GM18861 (cell line): Measurements from ENCODE around the gene TFB1M.
"Not testable (repeated sequence)": the region's sequence is repeated elsewhere in the genome, so short reads cannot be mapped to it uniquely, and the experiment has no call there.

Experiments
- ATAC-seq: cut with Tn5 transposase; IDR thresholded peaks from one replicate; pipeline ENCODE4 v1.9.1; 2021; ENCODE audit not compliant: unreplicated experiment

Gene TFB1M

DNA sequence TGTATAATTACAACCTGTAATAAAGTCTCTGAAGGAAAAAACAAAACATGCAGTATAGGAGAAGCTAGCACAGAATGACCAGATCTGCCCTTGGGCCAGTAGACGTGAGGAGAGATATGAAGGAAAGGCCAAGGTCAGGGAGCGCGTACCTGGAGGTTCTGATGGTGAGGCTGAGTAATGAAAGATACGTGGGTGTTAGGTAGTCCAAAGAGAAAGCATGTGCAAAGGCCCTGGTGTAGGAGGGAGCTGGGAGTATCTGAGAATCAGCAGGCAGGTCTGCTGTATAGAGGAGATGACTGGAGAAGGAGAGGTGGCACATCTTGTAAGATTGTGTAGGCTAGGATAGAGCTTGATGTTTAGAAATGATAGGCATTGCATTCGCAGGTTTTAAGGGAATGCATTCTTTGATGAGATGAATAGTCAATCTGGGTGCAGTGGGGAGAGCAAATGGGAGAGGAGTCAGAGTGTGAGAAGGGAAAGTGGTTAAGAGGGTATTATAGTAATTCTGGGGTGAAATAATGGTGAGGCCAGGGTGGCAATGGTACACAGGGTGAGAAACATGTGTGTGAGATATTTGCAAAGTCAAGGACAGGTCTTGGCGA lies 15.9 kb upstream of the TFB1M start:
- no peak for ATAC-seq

DNA sequence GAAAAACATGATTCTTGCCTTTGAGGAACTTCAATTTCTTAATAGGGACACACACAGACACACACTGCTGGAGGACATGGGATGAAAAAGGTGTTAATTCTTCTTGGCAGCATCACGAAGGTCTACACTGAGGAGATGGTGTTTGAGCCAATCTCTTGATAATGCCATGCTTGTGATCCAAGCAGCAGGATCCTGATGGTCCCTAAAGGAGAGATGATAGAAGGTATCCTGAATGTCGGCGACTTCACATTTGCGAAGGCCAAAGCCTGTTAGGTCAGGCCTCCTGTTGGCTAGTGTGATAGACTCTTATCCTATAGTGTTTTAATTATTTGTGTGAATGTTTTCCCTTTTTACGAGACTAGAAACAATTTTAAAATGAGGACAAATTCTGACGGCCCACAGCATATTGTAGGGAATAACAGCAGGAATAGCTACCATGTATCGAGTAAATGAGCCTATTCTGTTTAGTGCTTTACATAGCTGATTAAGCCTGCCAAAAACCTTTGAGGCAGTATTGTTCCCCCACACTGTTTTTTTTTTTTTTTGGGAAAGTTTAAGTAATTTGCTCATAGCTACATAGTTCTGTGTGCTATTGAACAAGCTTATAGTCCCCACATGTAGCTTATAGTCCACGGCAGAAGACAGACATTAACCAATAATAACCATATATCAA lies 15.3 kb upstream of the TFB1M start:
- ATAC-seq: no peak

DNA sequence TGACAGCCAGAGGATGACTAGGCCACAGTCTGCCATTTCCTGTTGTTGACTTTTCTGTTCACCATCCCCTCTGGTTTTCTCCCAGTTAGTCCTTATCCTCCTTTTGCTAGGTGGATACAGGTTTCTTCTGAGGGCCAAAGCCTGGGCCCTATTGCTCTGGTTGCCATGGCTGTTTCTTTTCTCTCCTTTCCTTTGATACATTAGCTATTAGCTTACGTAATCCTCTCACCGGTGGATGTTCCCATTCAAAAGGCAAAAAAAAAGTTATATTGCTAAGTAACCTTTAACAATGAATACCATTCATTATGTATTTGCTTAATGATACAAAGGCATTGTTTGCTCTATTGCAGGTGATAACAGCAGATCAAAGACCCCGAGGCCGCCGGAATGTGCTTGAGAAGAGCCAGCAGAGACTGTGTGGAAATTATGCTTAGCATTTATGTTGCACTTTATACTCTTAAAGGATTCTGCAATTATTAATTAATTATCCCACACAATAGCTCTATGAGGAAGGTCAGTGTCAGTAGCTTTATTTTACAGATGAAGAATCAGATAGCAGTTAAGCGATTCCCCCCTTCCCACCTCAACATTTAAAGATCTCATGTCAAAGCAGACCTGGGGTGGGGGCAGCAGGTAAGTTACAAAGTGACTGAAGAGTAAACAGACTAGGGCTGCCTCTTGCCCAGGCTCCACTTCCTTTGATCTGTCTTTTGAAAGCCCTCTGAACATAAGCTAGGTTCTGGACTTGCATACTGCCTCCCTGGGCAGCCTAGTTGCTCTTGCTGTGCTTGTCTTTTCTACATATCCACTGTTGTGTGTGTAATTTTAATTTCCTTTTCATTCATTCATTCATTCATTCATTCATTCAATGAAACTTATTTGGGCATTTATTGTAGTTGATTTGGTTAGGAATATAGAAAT lies 14.5 kb upstream of the TFB1M start:
- no peak for ATAC-seq

DNA sequence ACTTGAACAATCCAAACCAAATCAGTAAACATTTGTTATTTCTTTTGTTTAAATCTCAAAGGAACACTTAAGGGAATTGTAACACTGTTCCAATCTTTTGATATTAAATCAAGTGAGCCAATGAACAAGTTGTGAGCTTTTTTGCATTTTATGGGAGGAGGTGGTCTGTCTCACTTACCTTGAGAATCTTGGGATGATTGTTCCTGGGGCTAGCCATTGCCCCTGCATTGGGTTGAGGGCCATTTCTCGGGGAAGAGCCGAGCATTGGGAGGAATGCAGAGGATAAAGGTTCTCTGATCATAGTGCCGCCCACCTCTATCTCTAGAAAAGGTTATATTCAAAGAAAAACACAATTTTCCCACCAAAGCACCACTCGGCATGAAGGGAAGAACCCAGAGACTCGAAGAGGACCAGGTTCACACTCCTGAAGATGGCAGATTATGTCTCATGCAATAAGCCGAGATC lies 13.8 kb upstream of the TFB1M start:
- no peak for ATAC-seq

DNA sequence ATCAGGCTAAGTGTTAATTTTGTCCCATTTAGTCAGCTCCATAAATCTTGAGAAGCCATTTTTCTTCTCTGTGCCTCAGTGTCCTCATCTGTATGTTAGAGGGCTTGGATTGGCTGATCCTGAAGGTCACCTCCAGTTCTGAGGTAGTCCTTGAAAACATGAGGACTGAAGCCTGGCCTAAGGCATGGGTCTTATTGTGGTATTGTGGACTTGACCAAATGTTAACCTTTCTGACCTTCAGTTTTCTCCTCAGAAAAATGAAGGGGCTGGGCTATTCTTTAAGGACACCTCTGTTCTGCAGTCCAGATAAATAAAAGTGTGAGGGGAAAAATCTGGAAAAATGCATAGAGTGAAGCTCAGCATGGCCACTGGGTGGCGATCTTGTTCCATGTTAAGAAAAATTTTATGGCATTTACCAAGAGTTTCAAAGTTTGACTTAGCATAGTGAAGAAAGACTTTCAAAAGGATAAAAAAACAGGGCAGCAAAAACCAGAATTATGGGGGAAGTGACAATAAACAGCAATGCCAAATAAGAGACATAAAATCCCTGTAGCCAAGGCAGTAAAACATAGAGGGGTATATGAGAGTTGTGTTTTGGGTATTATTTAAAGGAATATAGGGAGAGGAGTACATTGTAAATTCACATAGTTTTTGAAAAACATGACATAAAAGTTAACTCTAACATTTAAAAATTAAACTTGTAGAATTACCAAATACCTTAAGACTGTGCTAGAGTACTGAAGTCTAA lies 13.2 kb upstream of the TFB1M start:
- ATAC-seq: peak; percentile 68

DNA sequence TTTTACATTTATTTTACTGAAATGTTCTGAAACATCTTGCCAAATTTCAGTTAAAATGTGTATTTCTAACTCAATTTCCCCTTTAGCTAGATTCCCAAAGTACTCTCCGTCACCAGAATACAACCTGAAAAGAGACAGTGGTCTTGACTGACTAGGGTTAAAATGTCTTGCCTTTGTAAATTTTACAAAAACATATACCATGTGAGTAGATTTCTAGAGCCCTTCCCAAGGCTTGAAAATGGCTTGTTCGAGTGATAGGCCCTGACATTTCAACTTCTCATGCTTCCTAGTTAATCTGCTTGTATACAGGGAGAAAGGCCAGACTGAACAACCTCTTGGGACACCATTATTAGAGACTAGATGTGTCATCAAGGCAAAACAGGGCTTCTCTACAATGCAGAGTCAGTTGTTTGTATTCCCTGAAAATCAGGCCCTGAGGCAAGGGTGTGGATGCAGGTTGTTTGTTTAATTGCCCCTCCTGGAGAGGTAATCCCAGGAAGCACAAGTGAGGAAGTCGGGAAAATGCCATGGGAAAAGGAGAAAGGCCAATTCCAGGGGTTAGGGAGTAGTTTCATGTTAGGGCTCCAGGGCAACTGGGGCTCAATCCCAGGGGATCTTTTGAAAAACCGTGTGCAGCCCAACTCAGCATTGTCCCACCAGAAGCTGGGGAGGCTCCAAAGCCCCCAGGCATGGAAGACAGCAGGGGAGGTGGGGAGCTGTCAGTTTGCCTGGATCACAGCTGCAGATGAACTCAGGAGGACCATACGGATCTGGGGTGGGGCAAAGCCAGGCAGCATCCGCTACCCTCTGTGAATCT lies 11.6 kb upstream of the TFB1M start:
- no peak for ATAC-seq

DNA sequence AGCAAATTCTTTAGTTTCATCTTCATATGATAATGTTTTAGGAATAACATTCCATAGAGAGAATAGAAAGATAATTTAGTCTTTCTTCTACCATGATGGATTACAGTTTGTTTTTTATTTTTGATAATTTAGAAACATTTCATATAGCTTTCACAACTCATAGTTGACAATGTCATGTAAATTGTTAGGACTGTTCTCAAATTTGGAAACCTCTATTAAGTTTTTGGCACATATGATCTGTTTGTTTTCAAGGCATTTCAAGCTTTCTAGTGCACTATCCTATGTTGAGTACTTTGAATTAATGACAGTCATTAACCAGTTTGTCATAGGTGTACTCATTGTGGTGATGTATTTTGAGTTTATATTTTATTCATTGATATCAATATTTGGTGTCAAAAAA lies 10.7 kb upstream of the TFB1M start:
- no peak for ATAC-seq

DNA sequence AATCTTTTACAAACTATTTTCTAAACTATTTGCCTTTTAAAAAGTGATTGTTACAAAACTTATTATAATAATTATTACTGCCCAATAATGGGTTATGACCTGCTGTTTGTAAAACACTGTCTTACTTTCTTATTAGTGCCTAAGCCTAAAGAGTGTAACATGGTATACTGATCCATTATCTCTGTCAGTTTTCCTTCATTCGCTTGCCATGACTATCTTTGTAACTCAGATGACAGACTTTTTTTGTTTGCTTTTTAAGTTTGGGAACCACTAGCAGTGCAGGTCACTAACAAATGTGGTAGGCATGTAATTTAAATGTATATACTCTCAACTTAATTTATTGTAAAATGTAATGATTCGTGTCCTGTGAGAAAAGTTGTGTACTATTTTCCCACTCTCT lies 9.9 kb upstream of the TFB1M start:
- ATAC-seq: no peak

DNA sequence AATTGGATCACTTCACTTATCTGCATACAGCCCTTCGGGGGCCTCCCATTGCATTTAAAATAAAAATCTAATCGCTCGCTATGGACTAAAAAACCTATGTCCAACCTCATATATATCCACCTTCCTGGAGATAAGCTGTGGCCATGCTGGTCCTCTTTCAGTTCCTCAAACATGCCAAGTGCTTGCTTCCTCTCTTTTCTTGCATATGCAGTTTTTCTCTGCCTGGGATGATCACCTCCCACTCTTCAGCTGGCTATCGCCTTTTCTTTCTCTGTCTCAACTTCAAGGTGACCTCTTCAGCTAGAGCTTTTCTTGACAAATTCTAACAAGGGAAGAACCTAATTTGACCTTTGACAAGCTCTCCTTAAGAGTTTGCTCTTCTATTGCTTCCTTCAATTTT lies 5.6 kb upstream of the TFB1M start:
- ATAC-seq: no peak

DNA sequence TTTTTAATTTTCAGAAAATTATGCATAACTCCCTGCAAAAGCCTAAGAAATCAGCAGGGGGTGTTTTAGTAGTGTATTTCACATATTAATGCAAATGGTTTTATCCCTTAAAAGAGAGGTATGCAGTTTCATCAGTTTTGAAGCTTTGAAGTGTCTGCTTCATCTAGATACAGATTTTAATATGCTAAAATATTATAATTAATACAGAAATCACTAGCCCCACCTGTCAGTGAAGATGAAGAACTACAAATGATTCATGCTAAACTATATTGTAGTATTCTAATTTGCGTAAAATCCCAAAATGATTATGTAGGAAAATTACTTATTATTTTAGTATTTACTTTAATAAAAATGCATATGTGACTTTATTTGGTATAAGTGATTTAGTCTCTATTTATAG lies 2.9 kb upstream of the TFB1M start:
- no peak for ATAC-seq

DNA sequence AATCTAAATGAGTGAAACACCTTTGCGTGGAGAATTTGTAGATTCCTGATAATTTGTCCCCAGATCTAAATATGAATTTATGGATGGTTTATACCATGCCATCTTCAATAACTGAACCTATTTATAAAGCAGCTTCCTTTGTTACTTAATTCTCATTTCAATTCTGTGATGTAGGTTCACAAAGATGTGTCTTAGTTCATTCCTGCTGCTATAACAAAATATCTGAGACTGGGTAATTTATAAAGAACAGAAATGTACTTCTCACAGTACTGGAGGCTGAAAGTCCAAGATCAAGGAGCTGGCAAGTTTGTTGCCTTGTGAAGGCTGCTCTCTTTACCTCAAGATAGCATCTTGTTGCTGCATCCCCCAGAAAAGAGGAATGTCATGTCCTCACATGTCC lies 2.1 kb upstream of the TFB1M start:
- no peak for ATAC-seq

DNA sequence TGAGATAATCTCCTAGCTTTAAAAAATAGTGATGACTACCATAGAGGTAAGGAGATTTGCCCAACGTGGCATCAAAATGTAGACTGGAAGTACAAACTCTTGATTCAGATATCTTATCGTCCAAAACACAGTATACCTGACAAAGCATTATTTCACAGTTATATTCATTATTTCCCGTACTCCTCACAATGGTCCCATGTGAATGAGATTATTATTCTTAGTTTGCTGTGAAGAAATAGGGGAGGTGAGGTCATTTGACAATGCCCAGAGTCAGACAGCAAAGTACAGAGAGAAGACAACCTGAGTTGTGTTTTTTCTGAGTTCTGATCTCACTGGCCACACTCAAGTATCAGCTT lies 1.2 kb upstream of the TFB1M start:
- ATAC-seq: no peak

DNA sequence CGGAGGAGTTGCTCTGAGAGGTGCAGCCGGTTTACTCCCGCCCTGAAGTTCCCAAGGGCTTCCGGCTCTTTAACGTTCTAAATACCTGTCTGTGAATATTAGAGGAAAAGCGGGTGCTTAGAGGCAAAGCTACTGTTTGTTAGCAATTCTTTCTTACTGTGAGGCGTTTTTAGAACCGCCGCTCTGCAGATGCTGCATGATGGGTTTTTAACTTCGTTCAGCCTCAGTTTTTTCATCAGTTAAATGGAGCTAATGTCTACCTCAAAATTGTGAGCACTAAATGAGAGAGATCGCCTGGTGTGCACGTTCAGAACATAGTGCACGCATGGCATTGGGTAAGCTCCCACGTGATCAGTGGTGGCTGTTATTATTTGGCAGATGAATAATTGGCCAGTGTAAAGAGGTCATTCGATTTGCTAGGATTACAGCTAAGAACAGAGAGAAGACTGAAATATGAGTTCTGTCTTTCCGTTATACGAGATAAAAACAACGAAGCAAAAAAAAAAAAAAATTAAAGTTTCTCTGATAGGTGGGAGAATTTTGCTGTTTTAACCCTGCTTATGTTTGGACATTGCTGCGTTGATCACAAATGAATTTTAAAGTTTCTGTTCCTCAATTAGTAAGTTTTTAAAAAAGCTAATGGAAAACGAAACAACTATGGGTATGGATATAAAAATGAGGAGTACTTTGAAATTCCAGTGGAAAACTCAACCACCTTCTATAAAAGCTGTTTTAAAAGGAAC lies 660 bp upstream of the TFB1M start:
- ATAC-seq: peak; percentile 58

DNA sequence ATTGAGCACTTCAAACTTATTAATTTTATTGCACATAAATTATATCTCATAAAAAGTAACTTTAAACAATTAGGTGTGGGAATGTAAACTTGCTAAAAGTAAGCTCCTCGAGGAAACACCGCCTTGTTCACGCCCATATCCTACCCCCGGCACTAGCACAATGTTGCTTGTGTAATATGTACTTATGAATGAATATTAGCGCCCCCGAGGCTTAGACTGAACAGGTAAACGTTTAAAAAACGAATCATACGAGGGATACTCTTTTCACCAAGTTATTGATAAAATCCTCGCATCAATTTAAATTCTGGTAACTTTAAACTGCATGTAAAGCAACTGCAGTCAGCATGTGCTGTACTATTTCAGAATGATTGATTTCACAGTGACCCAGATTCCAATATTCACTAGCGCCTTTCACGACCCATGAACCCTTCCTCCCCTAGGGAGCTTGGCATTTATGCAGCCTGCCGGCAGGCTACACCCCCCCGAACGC lies 637 bp downstream of the TFB1M start:
- peak; percentile 0 for ATAC-seq

DNA sequence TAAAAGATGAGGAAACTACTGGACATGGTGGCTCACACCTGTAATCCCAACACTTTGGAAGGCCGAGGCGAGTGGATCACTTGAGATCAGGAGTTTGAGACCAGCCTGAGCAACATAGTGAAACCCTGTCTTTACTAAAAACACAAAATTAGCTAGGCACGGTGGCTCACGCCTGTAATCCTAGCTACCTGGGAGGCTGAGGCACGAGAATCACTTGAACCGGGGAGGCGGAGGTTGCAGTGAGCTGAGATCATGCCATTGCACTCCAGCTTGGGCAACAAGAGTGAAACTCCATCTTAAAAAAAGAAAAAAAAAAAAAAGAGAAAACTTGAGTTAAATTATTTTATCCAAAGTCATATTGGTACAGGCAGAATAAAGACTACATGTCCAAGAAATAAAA lies 1.3 kb downstream of the TFB1M start:
- not testable (repeated sequence) for ATAC-seq

DNA sequence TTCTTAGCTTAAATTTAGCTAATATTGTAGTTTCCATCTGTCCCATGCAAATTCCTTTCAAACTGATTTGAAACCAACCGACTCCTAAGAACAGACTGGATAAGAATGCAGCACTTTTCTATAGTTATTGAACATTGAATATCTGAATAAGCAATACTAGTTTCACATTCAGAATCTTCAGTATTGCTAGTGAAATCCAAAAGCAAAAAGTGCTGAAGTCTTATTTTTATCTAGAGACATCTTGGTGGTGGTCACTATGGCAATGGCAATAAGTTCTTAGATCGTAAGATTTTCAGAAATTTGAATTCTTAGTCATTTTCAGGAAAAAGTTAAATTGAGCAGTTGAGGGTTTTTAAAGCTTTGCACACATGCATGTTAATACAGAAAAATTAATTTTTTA lies 2.7 kb downstream of the TFB1M start:
- no peak for ATAC-seq

DNA sequence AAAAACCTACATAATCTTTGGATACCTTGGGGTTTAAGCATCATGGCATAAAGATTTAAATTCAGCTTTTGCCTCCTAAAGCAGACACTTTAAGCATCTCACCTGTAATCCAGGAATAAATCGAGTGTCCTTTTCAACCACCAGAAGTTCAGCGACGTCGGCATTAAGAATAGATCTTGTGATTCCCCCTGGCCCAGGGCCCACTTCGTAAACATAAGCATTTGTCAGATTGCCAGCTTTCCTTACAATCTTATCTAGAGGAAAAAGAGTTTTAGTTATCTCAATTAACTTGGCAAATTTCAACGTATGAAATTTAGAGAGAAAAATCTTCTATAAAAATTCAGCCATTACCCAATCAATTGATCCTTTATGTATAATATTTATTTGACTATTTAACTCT lies 3.2 kb downstream of the TFB1M start:
- no peak for ATAC-seq

DNA sequence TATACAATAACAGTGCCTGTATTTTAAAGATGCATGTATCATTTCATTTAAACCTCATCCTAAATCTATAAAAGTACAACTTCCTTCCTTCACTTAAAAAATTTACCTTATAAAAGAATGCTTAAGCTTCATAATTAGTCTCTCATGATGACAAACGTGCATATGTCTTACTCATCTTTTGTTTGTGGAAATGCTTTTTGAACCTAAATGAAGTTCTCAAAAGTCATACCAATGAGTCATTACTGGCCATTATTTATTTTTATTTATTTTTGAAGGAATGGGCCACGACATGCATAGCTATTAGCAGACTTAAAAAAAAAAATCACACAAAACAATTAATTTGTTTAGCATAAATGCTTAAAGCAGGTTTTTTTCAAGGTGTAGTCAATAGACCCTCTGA lies 3.7 kb downstream of the TFB1M start:
- no peak for ATAC-seq

DNA sequence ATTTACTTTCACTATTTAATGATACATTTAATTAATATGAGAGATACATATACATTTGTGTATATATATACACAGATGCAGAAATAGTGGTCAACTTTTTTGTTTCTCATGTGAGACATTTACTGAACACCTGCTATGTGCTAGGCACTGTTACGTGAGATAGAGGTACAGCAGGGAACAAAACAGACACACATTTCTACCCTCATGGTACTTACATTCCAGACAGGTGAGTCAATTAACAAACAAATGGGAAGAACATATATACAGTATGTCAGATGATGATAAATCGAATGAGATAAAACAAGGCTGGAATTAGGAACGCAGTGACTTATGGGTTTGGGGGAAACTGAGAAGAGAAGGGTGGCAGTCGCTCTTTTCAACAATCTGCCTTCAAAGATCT lies 5.1 kb downstream of the TFB1M start:
- no peak for ATAC-seq

DNA sequence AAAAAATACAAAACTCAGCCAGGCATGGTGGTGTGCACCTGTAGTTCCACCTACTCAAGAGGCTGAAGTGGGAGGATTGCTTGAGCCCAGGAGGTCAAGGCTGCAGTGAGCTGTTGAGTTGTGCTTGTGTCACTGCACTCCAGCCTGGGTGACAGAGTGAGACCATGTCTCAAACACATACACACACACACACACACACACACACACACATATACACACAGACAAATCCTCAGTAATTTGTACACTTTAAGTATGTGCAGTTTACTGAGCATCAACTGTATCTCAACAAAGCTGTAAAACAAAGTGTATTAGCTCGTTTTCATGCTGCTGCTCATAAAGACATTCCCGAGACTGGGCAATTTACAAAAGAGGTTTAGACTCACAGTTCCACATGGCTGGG lies 7.3 kb downstream of the TFB1M start:
- ATAC-seq: no peak
